ENCODE measurements around the gene IFNA13.

Gene IFNA13

DNA sequence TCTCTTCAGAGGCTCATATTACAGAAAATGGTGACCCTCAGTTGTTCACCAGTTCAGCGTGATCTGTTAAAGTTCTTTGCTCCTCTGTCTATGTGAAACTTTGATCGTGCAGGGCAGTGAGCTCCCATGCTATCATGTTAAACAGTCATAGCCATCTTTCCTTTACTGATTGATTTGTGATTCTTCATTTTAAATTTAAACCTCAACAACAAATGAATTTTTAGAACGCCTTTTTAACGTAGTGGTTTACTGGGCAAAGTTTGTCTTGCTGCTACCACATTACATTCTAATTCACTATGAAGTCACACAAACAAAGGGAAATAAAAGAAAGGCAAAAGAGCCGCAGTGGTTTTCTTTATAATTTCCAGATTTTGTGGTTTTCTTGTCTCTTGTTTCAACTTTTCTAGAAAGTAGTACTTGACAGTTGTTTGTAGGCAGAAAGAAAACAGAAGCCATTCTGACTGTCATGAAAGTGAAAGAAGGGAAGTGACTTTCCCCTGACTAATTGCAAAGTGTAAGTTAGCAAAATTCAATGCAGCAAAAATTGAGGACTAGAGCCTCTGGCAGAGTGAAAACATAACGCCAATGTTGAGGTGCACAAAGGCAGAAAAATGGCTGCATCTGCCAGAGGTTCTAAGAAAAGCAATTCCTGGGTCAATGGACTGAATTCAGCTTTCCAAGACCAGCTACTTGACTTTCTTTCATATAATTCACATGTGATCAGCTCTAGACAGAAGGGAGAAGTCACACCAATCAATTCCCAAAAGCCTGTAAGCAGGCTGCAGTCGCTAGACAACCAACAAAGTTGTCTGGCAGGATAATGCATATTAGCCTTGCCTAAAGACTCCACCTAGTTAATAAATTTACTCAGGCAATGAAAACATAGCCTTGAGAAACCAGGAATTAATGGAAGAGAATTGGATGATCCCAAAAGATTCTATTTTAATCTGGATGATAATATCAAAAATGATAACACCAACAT lies 10.1 kb downstream of the IFNA13 start:
- DNase-seq (ENCODE audit: low read depth, low spot score): peak; percentile 2

- DNase-seq (ENCODE audit: low read depth, low spot score): no peak
These were observed 17.1 kb downstream of the IFNA13 start, which contains the start of gene IFNA6 for GRCh38 chr9:21350787-21351186. IFNA6 (minus strand) TSS chr9:21350887; CDS start chr9:21350887, 0 bp downstream.

DNA sequence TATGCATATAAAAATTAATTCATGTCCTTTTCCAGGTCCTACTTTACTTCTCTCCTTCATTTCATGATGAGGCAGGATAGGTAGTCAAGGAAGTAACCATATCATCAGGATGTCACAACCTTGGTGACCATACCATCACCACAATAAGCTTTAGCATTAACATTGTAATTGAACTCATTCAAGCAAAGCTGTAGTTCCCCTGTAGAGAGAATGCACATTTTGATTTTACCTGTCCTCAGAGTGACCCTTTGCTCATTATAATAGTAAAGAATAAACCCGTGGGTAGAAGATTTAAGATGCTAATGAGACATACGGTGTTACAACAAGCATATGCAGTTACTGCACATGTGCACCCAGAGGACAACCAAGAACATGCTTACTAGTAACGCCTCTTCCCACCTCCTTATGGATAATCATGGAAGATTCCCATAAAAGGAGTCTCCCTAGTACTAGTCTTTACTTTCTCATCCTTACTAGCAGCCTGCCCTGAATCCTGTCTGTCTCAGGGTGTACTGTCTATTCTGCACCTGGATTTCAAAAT lies 19.4 kb downstream of the IFNA13 start:
- DNase-seq (ENCODE audit: low read depth, low spot score): no peak

- DNase-seq (ENCODE audit: low read depth, low spot score): no peak
These were observed 27.1 kb downstream of the IFNA13 start for GRCh38 chr9:21340735-21341134.

GRCh38 chr9:21336457-21336856 lies 31.4 kb downstream of the IFNA13 start:
- DNase-seq (ENCODE audit: low read depth, low spot score): no peak

GRCh38 chr9:21334701-21335632 lies 32.9 kb downstream of the IFNA13 start, which contains the start of gene KLHL9:
KLHL9 (minus strand) TSS chr9:21335404; CDS start chr9:21334859, 545 bp downstream.
- DNase-seq (ENCODE audit: low read depth, low spot score): peak; percentile 97

DNA sequence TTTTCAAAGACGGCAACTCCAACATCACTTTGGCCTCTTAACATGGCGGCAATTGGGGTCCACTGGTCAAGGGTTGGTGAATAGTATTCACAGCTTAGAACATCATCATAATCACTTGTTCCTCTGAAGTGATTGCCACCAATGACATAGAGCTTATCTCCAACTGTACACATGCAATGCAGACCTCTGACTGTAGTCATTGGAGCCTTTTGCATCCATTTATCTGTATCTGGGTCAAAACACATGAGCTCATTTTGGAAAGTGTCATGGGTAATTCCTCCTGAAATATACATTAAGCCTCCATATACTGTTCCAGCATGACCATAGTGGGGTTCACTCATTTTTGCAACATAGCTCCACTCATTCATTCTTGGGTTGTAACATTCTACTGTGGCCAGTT lies 34.6 kb downstream of the IFNA13 start:
- no peak for DNase-seq (ENCODE audit: low read depth, low spot score)

- peak; percentile 14 for DNase-seq (ENCODE audit: low read depth, low spot score)
These were observed 36.0 kb downstream of the IFNA13 start for GRCh38 chr9:21331676-21332402.

DNA sequence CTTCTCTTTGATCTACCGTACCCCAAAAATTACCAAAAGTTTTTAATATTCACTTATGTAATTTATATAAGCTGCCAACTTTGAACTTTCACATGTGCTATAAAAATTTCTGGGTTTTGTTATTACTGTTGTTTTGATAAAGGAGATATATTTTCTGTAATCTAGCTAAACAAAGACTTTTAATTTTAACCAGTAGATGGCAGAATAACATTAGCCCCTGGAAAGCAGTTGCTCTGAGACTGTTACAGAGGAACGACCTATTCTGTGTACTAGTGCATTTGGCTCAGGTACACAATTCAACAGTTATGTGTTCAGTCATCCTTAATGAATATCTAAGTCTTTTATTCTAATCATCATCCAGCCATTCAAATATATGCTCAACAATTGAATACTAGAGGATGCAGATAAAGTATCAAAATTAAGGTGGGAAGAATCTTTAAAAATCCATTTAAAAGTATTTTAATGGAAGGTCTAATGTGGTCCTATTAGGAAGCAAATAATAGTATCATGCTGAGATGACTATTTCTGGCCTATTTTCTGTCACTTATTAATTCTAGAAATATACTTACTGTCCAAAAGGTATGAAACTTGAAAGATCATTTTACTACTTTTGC lies 41.2 kb downstream of the IFNA13 start:
- DNase-seq (ENCODE audit: low read depth, low spot score): peak; percentile 59

DNA sequence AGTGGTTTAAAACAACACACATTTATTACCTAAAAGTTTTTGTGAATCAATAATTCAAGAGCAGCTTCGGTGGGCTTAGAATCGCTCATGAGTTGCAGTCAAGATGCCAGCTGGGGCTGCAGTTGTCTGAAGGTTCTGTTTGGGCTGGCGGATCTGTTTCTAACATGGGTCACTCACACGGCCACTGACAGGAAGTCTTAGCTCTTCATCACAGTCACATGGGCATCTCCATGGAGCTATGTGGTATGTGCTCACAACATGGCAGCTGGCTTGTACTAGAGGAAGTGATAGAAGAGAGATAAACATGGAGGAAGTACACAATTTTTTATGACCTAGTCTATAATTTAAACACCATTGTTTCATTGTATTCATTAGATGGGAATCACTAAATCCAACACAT lies 43.8 kb downstream of the IFNA13 start:
- no peak for DNase-seq (ENCODE audit: low read depth, low spot score)

GRCh38 chr9:21322911-21323461 lies 44.9 kb downstream of the IFNA13 start:
- no peak for DNase-seq (ENCODE audit: low read depth, low spot score)

- DNase-seq (ENCODE audit: low read depth, low spot score): no peak
These were observed 47.4 kb downstream of the IFNA13 start for GRCh38 chr9:21320465-21320864.

GRCh38 chr9:21317956-21318923 lies 49.6 kb downstream of the IFNA13 start:
- peak; percentile 66 for DNase-seq (ENCODE audit: low read depth, low spot score)
